HepG2 (cell line): Measurements from ENCODE around the gene HECTD1. TPM values are rescaled to one million over a fixed set of nuclear protein-coding genes. Genes with fewer than 3 reads are reported as not detected.

Experiments
- AHR ChIP-seq: IDR thresholded peaks from 2 replicates; pipeline ENCODE4 v1.6.1; 2018; ENCODE audit warnings: missing genetic modification reagents, missing compliant biosample characterization
- KDM6A ChIP-seq: IDR thresholded peaks from 2 replicates; pipeline ENCODE4 v1.6.1; 2016; ENCODE audit warnings: low read depth
- MAFF ChIP-seq: IDR thresholded peaks from 2 replicates; pipeline ENCODE4 v1.6.1; 2011; ENCODE audit warnings: low read depth, low read length, improper control_type of control experiment
- MAFK ChIP-seq, 2 experiments: IDR thresholded peaks in 1 of 2; conservative IDR thresholded peaks in 1 of 2; 2 replicates each; pipeline ENCODE4 v1.6.1; 2011; ENCODE audit warnings: improper control_type of control experiment in 2 of 2, low read length in 2 of 2
- MIER3 ChIP-seq: IDR thresholded peaks from 2 replicates; pipeline ENCODE4 v1.6.1; 2016; ENCODE audit warnings: missing compliant biosample characterization, borderline replicate concordance
- NCOA2 ChIP-seq: sonication (generic); formaldehyde crosslinking; IDR thresholded peaks from 2 replicates; pipeline ENCODE4 v1.8.0; 2022; ENCODE audit warnings: inconsistent platforms
- SOX13 ChIP-seq, 3 experiments: fragments of 450-650 bp in 1 of 3; sonication (generic) in 1 of 3; formaldehyde crosslinking in 1 of 3; IDR thresholded peaks in 2 of 3; conservative IDR thresholded peaks in 1 of 3; 2 replicates each; pipeline versions ENCODE4 v1.5.0 to v1.6.1; 2016 to 2020; ENCODE audit warnings: antibody characterized with exemption in 1 of 3, mild to moderate bottlenecking in 1 of 3, missing compliant biosample characterization in 1 of 3, missing genetic modification reagents in 1 of 3, moderate library complexity in 1 of 3
- U2AF1 ChIP-seq: fragments of 200-400 bp; formaldehyde crosslinking; optimal IDR thresholded peaks from 2 replicates; pipeline ENCODE3; 2017; ENCODE audit warnings: mild to moderate bottlenecking, low read depth, low read length
- ZBTB38 ChIP-seq: sonication (generic); formaldehyde crosslinking; IDR thresholded peaks from 2 replicates; pipeline ENCODE4 v1.5.1; 2020; ENCODE audit warnings: mild to moderate bottlenecking, missing genetic modification reagents
- ZBTB7B ChIP-seq: sonication (generic); formaldehyde crosslinking; IDR thresholded peaks from 2 replicates; pipeline ENCODE4 v1.4.0; 2020; ENCODE audit warnings: missing genetic modification reagents
- ZMYM3 ChIP-seq: sonication (generic); formaldehyde crosslinking; IDR thresholded peaks from 2 replicates; pipeline ENCODE4 v1.5.1; 2020; ENCODE audit warnings: mild to moderate bottlenecking, missing genetic modification reagents
- ZNF550 ChIP-seq: sonication (generic); formaldehyde crosslinking; IDR thresholded peaks from 2 replicates; pipeline ENCODE4 v1.4.0; 2020; ENCODE audit warnings: mild to moderate bottlenecking, missing genetic modification reagents, borderline replicate concordance
- ZNF569 ChIP-seq: sonication (generic); formaldehyde crosslinking; IDR thresholded peaks from 2 replicates; pipeline ENCODE4 v1.5.0; 2020; ENCODE audit warnings: mild to moderate bottlenecking, missing genetic modification reagents, moderate library complexity, borderline replicate concordance
- ZNF644 ChIP-seq: IDR thresholded peaks from 2 replicates; pipeline ENCODE4 v1.6.1; 2016; ENCODE audit warnings: low read depth
- ZNF672 ChIP-seq: sonication (generic); formaldehyde crosslinking; IDR thresholded peaks from 2 replicates; pipeline ENCODE4 v1.8.1; 2022; ENCODE audit warnings: missing genetic modification reagents
- ZSCAN25 ChIP-seq: sonication (generic); formaldehyde crosslinking; IDR thresholded peaks from 2 replicates; pipeline ENCODE4 v1.8.0; 2022; ENCODE audit warnings: mild to moderate bottlenecking, missing genetic modification reagents
- ZSCAN31 ChIP-seq: sonication (generic); formaldehyde crosslinking; IDR thresholded peaks from 2 replicates; pipeline ENCODE4 v1.5.0; 2020; ENCODE audit warnings: low read depth, mild to moderate bottlenecking, missing genetic modification reagents
- polyA plus RNA-seq, 8 experiments: library from polyadenylated mRNA; depleted of rRNA in 3 of 8; stranded (reverse) in 7 of 8; unstranded in 1 of 8; fragments of >200 nt; fragmentation: Illumina TruSeq in 4 of 8; extraction: Trizol in 4 of 8; gene quantifications; 2 replicates each; pipeline versions ENCODE4 v1.2.1 to v1.2.3, GENCODE V29; 2011 to 2016; ENCODE audit warnings: low read depth in 4 of 8, missing spikeins in 1 of 8, mixed read lengths in 1 of 8; ENCODE audit not compliant: insufficient read depth in 1 of 8
- total RNA-seq, 5 experiments: library from RNA; depleted of rRNA; stranded (reverse); fragments of >200 nt; fragmentation: Illumina TruSeq; extraction: Trizol; gene quantifications; 2 replicates each; pipeline ENCODE4 v1.2.3, GENCODE V29; 2016; ENCODE audit warnings: low read depth in 1 of 5
- TF ChIP-seq, protein P1 (sequence below): sonication (generic); formaldehyde crosslinking; IDR thresholded peaks from 2 replicates; pipeline ENCODE4 v1.5.0; 2020; ENCODE audit warnings: missing genetic modification reagents, mild to moderate bottlenecking, borderline replicate concordance
- TF ChIP-seq, protein P2 (sequence below): sonication (generic); formaldehyde crosslinking; IDR thresholded peaks from 2 replicates; pipeline ENCODE4 v1.4.0; 2020; ENCODE audit warnings: missing genetic modification reagents
- TF ChIP-seq, protein P3 (sequence below): sonication (generic); formaldehyde crosslinking; IDR thresholded peaks from 2 replicates; pipeline ENCODE4 v1.4.0; 2020; ENCODE audit warnings: mild to moderate bottlenecking, missing genetic modification reagents
- TF ChIP-seq, protein P4 (sequence below): sonication (generic); formaldehyde crosslinking; IDR thresholded peaks from 2 replicates; pipeline ENCODE4 v1.4.0; 2020; ENCODE audit warnings: missing genetic modification reagents, borderline replicate concordance

Gene HECTD1
- total and polyA plus RNA-seq, 2 of the 13 experiments (the other 11 are each of a cell fraction or from before 2014, with no cell fraction given), result 312 to 560 TPM

DNA sequence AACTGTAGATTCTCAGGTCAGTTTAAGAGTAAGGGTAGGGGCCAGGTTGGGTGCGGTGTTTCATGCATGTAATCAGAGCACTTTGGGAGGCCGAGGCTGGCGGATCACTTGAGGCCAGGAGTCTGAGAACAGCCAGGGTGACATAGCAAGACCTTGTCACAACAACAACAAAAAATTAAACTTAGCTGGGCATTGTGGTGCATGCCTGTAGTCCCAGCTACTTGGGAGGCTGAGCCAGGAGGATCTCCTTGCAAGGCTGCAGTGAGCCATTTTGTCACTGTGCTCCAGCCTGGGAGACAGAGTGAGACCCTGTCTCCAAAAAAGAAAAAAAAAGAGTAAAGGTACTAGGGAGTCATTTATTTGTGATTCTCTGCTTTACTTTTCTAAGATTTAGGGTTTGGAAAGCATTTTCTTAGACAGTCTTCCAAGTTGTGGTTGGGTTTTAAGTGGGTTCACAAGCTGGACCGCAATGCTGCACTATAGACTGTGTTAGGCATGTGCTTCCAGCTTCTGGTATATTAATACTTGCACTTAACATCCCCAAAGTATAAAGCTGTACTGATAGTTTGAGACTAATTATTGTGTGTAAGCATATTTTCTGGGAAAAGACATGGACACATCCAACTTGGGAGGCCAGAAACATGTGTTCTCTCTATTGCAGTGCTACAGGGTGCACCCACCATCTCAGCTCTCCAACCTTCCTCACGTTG is 49.1 kb upstream of the HECTD1 start (continued):
- TF ChIP-seq NCOA2 (CRISPR knock-in tag), result 0 out of 2 replicates have a peak, but pooled peaks have one; percentile 24
- 0 out of 2 replicates have a peak, but pooled peaks have one; percentile 4 for TF ChIP-seq ZNF569
- TF ChIP-seq AHR (CRISPR knock-in tag), result peak; percentile 23; the same call in 1 of the 2 replicates
- TF ChIP-seq, protein P1, sequence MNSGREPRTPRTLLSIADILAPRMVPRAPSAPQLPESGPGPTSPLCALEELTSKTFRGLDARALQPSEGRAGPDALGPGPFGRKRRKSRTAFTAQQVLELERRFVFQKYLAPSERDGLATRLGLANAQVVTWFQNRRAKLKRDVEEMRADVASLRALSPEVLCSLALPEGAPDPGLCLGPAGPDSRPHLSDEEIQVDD, result peak; percentile 13; the same call in 1 of the 2 replicates
- TF ChIP-seq, protein P2, sequence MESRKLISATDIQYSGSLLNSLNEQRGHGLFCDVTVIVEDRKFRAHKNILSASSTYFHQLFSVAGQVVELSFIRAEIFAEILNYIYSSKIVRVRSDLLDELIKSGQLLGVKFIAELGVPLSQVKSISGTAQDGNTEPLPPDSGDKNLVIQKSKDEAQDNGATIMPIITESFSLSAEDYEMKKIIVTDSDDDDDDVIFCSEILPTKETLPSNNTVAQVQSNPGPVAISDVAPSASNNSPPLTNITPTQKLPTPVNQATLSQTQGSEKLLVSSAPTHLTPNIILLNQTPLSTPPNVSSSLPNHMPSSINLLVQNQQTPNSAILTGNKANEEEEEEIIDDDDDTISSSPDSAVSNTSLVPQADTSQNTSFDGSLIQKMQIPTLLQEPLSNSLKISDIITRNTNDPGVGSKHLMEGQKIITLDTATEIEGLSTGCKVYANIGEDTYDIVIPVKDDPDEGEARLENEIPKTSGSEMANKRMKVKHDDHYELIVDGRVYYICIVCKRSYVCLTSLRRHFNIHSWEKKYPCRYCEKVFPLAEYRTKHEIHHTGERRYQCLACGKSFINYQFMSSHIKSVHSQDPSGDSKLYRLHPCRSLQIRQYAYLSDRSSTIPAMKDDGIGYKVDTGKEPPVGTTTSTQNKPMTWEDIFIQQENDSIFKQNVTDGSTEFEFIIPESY, result 0 out of 2 replicates have a peak, but pooled peaks have one; percentile 7
- TF ChIP-seq ZNF672 (CRISPR knock-in tag), result no peak
- TF ChIP-seq, protein P3, sequence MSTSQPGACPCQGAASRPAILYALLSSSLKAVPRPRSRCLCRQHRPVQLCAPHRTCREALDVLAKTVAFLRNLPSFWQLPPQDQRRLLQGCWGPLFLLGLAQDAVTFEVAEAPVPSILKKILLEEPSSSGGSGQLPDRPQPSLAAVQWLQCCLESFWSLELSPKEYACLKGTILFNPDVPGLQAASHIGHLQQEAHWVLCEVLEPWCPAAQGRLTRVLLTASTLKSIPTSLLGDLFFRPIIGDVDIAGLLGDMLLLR (CRISPR knock-in tag), result no peak
- TF ChIP-seq ZNF550 (CRISPR knock-in tag), result peak; percentile 62; the same call in 1 of the 2 replicates
- TF ChIP-seq U2AF1, result no peak
- TF ChIP-seq, protein P4, sequence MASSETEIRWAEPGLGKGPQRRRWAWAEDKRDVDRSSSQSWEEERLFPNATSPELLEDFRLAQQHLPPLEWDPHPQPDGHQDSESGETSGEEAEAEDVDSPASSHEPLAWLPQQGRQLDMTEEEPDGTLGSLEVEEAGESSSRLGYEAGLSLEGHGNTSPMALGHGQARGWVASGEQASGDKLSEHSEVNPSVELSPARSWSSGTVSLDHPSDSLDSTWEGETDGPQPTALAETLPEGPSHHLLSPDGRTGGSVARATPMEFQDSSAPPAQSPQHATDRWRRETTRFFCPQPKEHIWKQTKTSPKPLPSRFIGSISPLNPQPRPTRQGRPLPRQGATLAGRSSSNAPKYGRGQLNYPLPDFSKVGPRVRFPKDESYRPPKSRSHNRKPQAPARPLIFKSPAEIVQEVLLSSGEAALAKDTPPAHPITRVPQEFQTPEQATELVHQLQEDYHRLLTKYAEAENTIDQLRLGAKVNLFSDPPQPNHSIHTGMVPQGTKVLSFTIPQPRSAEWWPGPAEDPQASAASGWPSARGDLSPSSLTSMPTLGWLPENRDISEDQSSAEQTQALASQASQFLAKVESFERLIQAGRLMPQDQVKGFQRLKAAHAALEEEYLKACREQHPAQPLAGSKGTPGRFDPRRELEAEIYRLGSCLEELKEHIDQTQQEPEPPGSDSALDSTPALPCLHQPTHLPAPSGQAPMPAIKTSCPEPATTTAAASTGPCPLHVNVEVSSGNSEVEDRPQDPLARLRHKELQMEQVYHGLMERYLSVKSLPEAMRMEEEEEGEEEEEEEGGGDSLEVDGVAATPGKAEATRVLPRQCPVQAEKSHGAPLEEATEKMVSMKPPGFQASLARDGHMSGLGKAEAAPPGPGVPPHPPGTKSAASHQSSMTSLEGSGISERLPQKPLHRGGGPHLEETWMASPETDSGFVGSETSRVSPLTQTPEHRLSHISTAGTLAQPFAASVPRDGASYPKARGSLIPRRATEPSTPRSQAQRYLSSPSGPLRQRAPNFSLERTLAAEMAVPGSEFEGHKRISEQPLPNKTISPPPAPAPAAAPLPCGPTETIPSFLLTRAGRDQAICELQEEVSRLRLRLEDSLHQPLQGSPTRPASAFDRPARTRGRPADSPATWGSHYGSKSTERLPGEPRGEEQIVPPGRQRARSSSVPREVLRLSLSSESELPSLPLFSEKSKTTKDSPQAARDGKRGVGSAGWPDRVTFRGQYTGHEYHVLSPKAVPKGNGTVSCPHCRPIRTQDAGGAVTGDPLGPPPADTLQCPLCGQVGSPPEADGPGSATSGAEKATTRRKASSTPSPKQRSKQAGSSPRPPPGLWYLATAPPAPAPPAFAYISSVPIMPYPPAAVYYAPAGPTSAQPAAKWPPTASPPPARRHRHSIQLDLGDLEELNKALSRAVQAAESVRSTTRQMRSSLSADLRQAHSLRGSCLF, result no peak
- TF ChIP-seq ZMYM3 (CRISPR knock-in tag), result 0 out of 2 replicates have a peak, but pooled peaks have one; percentile 35
- peak; percentile 33; the same call in 1 of the 2 replicates for TF ChIP-seq ZSCAN31 (CRISPR knock-in tag)
- TF ChIP-seq MAFF, result 0 out of 2 replicates have a peak, but pooled peaks have one; percentile 18
- TF ChIP-seq ZBTB38 (CRISPR knock-in tag), result peak; percentile 34; the same call in 1 of the 2 replicates
- 0 out of 2 replicates have a peak, but pooled peaks have one; percentile 23 for TF ChIP-seq MIER3 (CRISPR knock-in tag)
- 0 out of 2 replicates have a peak, but pooled peaks have one; percentile 38 for TF ChIP-seq ZBTB7B
- TF ChIP-seq SOX13 (IDR thresholded peaks at IDR 0.05), result 0 out of 2 replicates have a peak, but pooled peaks have one; percentile 11
- TF ChIP-seq SOX13 (CRISPR knock-in tag; conservative IDR thresholded peaks at IDR 0.05 in 1 of 2, IDR thresholded peaks at IDR 0.05 in 1 of 2), result no peak
- peak; percentile 22; the same call in 1 of the 2 replicates for TF ChIP-seq ZSCAN25
- peak; percentile 22 to 65; a peak in 3 of 4 replicates for TF ChIP-seq MAFK (conservative IDR thresholded peaks at IDR 0.05 in 1 of 2, IDR thresholded peaks at IDR 0.05 in 1 of 2; ENCODE audit: low read length in 2 of 2)
- peak; percentile 45; the same call in 1 of the 2 replicates for TF ChIP-seq ZNF644 (CRISPR knock-in tag)
- TF ChIP-seq KDM6A, result 0 out of 2 replicates have a peak, but pooled peaks have one; percentile 27
